C4-2B (cell line): ENCODE data around the gene SELENOW.
"Not testable (repeated sequence)": the region's sequence is repeated elsewhere in the genome, so short reads cannot be mapped to it uniquely, and the experiment has no call there.

Source experiments
- ZFX ChIP-seq: fragments of 450-650 bp; IDR thresholded peaks from 2 replicates; pipeline ENCODE4 v1.6.1; 2017
- TF ChIP-seq, protein P1 (sequence below): fragments of 450-650 bp; conservative IDR thresholded peaks from 2 replicates; pipeline ENCODE4 v1.5.1; 2017; ENCODE audit warnings: mild to moderate bottlenecking

DNA sequence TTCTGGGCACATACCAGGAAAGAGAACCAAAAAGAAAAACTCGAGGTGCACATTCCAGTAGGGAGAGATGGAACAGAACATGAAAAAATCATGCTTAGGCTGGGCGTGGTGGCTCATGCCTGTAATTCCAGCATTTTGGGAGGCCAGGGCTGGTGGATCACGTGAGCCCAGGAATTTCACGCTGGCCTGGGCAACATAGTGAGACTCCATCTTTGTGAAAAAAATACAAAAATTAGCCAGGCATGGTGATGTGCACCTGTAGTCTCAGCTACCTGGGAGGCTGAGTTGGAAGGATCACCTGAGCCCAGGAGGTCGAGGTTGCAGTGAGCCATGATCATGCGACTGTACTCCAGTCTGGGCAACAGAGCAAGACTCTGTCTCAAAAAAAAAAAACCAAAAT is 7.2 kb upstream of the SELENOW start:
- TF ChIP-seq, protein P1, sequence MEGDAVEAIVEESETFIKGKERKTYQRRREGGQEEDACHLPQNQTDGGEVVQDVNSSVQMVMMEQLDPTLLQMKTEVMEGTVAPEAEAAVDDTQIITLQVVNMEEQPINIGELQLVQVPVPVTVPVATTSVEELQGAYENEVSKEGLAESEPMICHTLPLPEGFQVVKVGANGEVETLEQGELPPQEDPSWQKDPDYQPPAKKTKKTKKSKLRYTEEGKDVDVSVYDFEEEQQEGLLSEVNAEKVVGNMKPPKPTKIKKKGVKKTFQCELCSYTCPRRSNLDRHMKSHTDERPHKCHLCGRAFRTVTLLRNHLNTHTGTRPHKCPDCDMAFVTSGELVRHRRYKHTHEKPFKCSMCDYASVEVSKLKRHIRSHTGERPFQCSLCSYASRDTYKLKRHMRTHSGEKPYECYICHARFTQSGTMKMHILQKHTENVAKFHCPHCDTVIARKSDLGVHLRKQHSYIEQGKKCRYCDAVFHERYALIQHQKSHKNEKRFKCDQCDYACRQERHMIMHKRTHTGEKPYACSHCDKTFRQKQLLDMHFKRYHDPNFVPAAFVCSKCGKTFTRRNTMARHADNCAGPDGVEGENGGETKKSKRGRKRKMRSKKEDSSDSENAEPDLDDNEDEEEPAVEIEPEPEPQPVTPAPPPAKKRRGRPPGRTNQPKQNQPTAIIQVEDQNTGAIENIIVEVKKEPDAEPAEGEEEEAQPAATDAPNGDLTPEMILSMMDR = not testable (repeated sequence)
- TF ChIP-seq ZFX = not testable (repeated sequence)
